ENCODE data around the gene KCNC4. TPM values are rescaled to one million over a fixed set of nuclear protein-coding genes. Genes with fewer than 3 reads are reported as not detected.

KCNC4 gene
- polyA plus RNA-seq, 3 donors: 0.03 to 0.56 (median 0.12) TPM

- no peak overlapping the region for H3K9ac ChIP-seq (ENCODE audit: insufficient read depth, low read length, poor library complexity, severe bottlenecking)
- 97% methylated on average over 27 of the region's 27 CpGs for WGBS (ENCODE audit: insufficient coverage)
- H3K27me3 ChIP-seq (ENCODE audit: control insufficient read depth in 2 of 2, insufficient read depth in 2 of 2, low read length in 2 of 2): no peaks in the 10 kb centered on the region
- peaks cover 5 to 9% of the 10 kb centered on the region in 2 donors for H3K36me3 Mint-ChIP-seq
- intact Hi-C loops (cut with micrococcal nuclease): loop anchor here in 1 of 2 donors (5.0 kb wide), 1 partner anchor 51 kb away; no protein-coding TSS in a partner anchor
- H3K4me2 ChIP-seq (replicated peaks; ENCODE audit: extremely low read depth, low read length, poor library complexity, severe bottlenecking): no peak overlapping the region
- H3K4me3 Mint-ChIP-seq: no peak overlapping the region
- no peaks in the 10 kb centered on the region for H3K79me2 ChIP-seq (ENCODE audit: insufficient read depth, low read length)
- no peak overlapping the region for H2AFZ ChIP-seq (ENCODE audit: insufficient read depth, low read depth, low read length, poor library complexity, severe bottlenecking)
- TF ChIP-seq, protein P1, sequence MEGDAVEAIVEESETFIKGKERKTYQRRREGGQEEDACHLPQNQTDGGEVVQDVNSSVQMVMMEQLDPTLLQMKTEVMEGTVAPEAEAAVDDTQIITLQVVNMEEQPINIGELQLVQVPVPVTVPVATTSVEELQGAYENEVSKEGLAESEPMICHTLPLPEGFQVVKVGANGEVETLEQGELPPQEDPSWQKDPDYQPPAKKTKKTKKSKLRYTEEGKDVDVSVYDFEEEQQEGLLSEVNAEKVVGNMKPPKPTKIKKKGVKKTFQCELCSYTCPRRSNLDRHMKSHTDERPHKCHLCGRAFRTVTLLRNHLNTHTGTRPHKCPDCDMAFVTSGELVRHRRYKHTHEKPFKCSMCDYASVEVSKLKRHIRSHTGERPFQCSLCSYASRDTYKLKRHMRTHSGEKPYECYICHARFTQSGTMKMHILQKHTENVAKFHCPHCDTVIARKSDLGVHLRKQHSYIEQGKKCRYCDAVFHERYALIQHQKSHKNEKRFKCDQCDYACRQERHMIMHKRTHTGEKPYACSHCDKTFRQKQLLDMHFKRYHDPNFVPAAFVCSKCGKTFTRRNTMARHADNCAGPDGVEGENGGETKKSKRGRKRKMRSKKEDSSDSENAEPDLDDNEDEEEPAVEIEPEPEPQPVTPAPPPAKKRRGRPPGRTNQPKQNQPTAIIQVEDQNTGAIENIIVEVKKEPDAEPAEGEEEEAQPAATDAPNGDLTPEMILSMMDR (IDR thresholded peaks at IDR 0.05): no peak
- no peak overlapping the region for H3K27ac Mint-ChIP-seq
- H3K27me3 Mint-ChIP-seq (ENCODE audit: low read depth in 3 of 3): peaks cover 2 to 6% (median 3%) of the 10 kb centered on the region in 3 donors
- no peaks in the 10 kb centered on the region for H3K4me1 Mint-ChIP-seq
- no peaks in the 10 kb centered on the region for H3K36me3 ChIP-seq (replicated peaks in 1 of 2; ENCODE audit: control insufficient read depth in 1 of 2, insufficient read depth in 2 of 2, low read length in 2 of 2)
- no peaks in the 10 kb centered on the region for H3K9me3 Mint-ChIP-seq
- no peaks in the 10 kb centered on the region for H3K4me1 ChIP-seq (ENCODE audit: control insufficient read depth in 1 of 2, insufficient read depth in 2 of 2, low read length in 2 of 2)
- H3K9me3 ChIP-seq (replicated peaks in 1 of 2; ENCODE audit: control insufficient read depth in 1 of 2, insufficient read depth in 1 of 2, low read length in 2 of 2): no peaks in the 10 kb centered on the region
- no peak overlapping the region for H3K27ac ChIP-seq (ENCODE audit: low read depth in 1 of 2, low read length in 2 of 2)
- no peaks in the 10 kb centered on the region for H4K20me1 ChIP-seq (ENCODE audit: insufficient read depth, low read length)
- H3K4me3 ChIP-seq (replicated peaks in 1 of 3; ENCODE audit: low read depth in 2 of 3, low read length in 3 of 3): no peak overlapping the region
- no peak for DNase-seq
These were observed 13.0 kb downstream of the KCNC4 start for GRCh38 chr1:110223127-110223526.

GRCh38 chr1:110223581-110223980 lies 13.5 kb downstream of the KCNC4 start:
- H3K27me3 Mint-ChIP-seq (ENCODE audit: low read depth in 3 of 3): peaks cover 2 to 7% (median 3%) of the 10 kb centered on the region in 3 donors
- Histone ChIP-seq H4K20me1 (ENCODE audit: insufficient read depth, low read length) (no peaks in the 10 kb centered on the region), H3K9me3 (replicated peaks in 1 of 2; ENCODE audit: control insufficient read depth in 1 of 2, insufficient read depth in 1 of 2, low read length in 2 of 2) (no peaks in the 10 kb centered on the region), H3K79me2 (ENCODE audit: insufficient read depth, low read length) (no peaks in the 10 kb centered on the region), H3K27me3 (ENCODE audit: control insufficient read depth in 2 of 2, insufficient read depth in 2 of 2, low read length in 2 of 2) (no peaks in the 10 kb centered on the region), H3K4me3 (replicated peaks in 1 of 3; ENCODE audit: low read depth in 2 of 3, low read length in 3 of 3) (no peak overlapping the region), H3K4me1 (ENCODE audit: control insufficient read depth in 1 of 2, insufficient read depth in 2 of 2, low read length in 2 of 2) (no peaks in the 10 kb centered on the region), H3K36me3 (replicated peaks in 1 of 2; ENCODE audit: control insufficient read depth in 1 of 2, insufficient read depth in 2 of 2, low read length in 2 of 2) (no peaks in the 10 kb centered on the region), H3K9ac (ENCODE audit: insufficient read depth, low read length, poor library complexity, severe bottlenecking) (no peak overlapping the region), H3K27ac (ENCODE audit: low read depth in 1 of 2, low read length in 2 of 2) (no peak overlapping the region), H3K4me2 (replicated peaks; ENCODE audit: extremely low read depth, low read length, poor library complexity, severe bottlenecking) (no peak overlapping the region), H2AFZ (ENCODE audit: insufficient read depth, low read depth, low read length, poor library complexity, severe bottlenecking) (no peak overlapping the region)
- intact Hi-C loops (cut with micrococcal nuclease): loop anchor here in 1 of 2 donors (5.0 kb wide), 1 partner anchor 51 kb away; no protein-coding TSS in a partner anchor
- 98% methylated on average over 13 of the region's 17 CpGs for whole genome bisulfite sequencing (ENCODE audit: insufficient coverage)
- DNase-seq: no peak
- H3K36me3 Mint-ChIP-seq: peaks cover 5 to 9% of the 10 kb centered on the region in 2 donors
- H3K4me3 Mint-ChIP-seq: no peak overlapping the region
- no peak overlapping the region for H3K27ac Mint-ChIP-seq
- H3K9me3 Mint-ChIP-seq: no peaks in the 10 kb centered on the region
- H3K4me1 Mint-ChIP-seq: no peaks in the 10 kb centered on the region
- TF ChIP-seq, protein P1 (IDR thresholded peaks at IDR 0.05): no peak
